AG08396 (cell line): ENCODE results near the gene MRM3.
"Not testable (repeated sequence)": the region's sequence is repeated elsewhere in the genome, so short reads cannot be mapped to it uniquely, and the experiment has no call there.

Experiments
- DNase-seq: peaks from one replicate; pipeline ENCODE4 v3.0.0; 2012; ENCODE audit warnings: low spot score, mixed read lengths

MRM3 gene

DNA sequence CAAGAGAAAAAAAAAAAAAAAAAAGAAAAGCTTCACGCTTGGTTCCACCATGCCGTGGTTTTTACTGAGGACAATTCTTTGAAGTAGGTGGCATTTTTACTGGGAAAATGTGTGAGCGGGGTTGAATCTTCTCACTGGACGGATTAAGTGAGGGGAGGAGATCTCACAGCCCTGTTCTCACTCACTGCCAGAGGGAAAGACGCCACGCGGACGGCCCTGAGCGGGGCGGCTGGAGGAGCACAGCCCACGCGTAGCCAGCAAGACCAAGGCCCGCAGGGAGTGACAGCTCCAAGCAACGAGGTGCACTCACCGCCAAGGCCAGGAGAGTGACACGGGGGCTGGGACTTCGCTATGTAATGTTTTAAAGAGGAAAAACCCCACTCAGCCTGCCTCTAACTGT is 43.1 kb downstream of the MRM3 start:
- no peak for DNase-seq

- no peak for DNase-seq
Observed at GRCh38 chr17:826778-827177, 44.6 kb downstream of the MRM3 start.

DNA sequence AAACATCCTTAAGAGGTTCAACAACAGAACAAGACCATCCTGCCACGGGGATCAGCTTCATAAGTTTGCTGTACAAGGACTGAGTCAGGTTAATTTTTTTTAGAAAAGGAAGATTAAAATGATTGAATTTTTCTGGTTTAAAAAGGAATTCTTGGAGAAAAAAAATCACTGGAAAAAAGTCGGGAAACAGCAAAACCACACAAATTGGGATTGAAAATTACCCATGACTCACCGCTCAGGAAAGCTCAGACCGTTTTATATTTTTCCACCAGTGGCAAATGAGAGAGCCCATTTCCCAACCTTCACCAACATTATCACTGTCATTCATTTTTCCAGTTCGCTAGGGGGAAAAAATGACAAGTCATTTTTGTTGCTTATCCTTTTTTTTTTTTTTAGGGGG is 46.6 kb downstream of the MRM3 start:
- no peak for DNase-seq

GRCh38 chr17:829614-830013 is 47.5 kb downstream of the MRM3 start:
- DNase-seq = not testable (repeated sequence)

- DNase-seq = no peak
Observed at GRCh38 chr17:830381-830780, 48.2 kb downstream of the MRM3 start.

GRCh38 chr17:830950-831349 is 48.8 kb downstream of the MRM3 start:
- no peak for DNase-seq

DNA sequence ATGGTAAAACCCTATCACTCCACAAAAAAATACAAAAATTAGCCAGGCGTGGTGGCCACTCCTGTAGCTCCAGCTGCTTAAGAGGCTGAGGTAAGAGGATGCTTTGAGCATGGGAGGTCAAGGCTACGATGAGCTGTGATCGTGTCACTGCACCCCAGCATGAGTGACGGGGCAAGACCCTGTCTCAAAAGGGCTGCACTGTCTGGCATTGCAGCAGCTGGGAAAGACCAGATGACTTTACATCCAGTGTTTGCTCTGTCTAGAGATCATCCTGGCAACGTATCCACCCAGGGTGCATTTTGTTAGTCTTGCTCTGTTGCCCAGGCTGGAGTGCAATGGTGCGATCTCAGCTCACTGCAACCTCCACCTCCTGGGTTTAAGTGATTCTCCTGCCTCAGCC is 52.0 kb downstream of the MRM3 start:
- no peak for DNase-seq

GRCh38 chr17:835263-835662 is 53.1 kb downstream of the MRM3 start:
- peak; percentile 91 for DNase-seq

GRCh38 chr17:835721-836120 is 53.6 kb downstream of the MRM3 start:
- not testable (repeated sequence) for DNase-seq

- DNase-seq = peak; percentile 31
Observed at GRCh38 chr17:836151-836550, 54.0 kb downstream of the MRM3 start.

GRCh38 chr17:838486-838885 is 56.3 kb downstream of the MRM3 start:
- no peak for DNase-seq

GRCh38 chr17:841313-841712 is 59.2 kb downstream of the MRM3 start:
- DNase-seq = no peak
